ENCODE results near the gene STRIP2.
"Not testable (repeated sequence)": the region's sequence is repeated elsewhere in the genome, so short reads cannot be mapped to it uniquely, and the experiment has no call there.

The STRIP2 gene

GRCh38 chr7:129534558-129535274, 100.5 kb downstream of the STRIP2 start:
- not testable (repeated sequence) for DNase-seq

DNA sequence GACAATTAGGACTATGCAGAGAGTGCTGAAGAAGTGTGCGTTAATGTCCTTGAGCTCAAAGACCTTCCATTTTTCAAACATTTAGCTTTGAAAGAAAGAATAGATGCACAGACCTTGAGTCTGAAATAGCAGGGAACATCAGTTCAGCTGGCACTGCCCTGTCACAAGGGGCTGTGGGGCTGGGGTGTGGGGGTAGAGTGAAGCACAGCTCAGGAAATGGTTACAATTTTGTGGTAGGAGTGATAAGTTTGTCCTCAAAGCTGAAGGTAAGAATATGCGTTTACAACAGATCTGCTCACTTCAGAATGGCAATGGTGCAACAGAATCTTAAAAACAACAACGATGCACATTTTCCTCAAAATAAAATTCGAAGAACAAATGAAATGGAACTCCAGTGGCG, 101.7 kb downstream of the STRIP2 start:
- DNase-seq: no peak

GRCh38 chr7:129536323-129536722, 102.1 kb downstream of the STRIP2 start:
- DNase-seq: no peak

All from CD4-positive, alpha-beta T cell treated with Interleukin-17A for 4 hours (primary cell).